ENCODE data around the gene INTS3. TPM values are rescaled to one million over a fixed set of nuclear protein-coding genes. Genes with fewer than 3 reads are reported as not detected.

The INTS3 gene
- total RNA-seq, 1 donor from 2014 or later: 34.3 TPM

DNA sequence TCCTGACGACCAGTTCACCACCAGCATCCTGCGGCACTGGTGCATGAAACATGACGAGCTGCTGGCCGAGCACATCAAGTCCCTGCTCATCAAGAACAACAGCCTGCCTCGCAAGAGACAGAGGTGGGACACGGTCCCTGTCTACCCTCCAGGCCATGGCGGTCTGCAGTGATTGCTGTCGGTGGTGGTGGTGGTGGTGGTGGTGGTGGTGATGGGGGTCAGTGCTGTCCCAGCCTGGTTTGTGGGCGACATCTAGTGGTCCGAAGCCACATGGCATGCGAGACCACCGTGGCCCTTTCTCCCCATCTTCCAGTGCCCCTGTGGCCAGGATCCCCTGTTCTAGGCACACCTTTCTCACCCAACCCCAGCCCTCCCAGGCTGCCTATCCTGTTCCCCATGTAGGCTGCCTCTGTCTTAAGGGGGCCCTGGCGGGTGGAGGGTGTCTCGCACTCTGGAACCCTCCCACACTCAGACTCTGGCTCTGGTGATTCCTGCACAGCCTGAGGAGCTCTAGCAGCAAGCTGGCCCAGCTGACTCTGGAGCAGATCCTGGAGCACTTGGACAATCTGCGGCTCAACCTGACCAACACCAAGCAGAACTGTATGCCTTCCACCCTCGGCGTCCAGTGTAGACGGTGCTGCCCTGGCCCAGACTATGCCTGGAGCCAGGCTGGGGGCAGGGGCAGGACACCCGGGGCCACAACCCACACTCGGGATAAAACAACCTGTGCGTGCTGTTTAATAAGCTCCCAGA lies 44.2 kb downstream of the INTS3 start:
- DNase-seq: no peak
- Histone ChIP-seq H3K4me3 (no peak overlapping the region), H3K27ac (replicated peaks) (peak overlapping the region; percentile 92), H3K9me3 (replicated peaks) (no peaks in the 10 kb centered on the region), H3K36me3 (peaks cover 57% of the 10 kb centered on the region), H3K4me1 (peaks cover 85% of the 10 kb centered on the region), H3K27me3 (ENCODE audit: low read depth) (no peaks in the 10 kb centered on the region)
- TF ChIP-seq, protein P1, sequence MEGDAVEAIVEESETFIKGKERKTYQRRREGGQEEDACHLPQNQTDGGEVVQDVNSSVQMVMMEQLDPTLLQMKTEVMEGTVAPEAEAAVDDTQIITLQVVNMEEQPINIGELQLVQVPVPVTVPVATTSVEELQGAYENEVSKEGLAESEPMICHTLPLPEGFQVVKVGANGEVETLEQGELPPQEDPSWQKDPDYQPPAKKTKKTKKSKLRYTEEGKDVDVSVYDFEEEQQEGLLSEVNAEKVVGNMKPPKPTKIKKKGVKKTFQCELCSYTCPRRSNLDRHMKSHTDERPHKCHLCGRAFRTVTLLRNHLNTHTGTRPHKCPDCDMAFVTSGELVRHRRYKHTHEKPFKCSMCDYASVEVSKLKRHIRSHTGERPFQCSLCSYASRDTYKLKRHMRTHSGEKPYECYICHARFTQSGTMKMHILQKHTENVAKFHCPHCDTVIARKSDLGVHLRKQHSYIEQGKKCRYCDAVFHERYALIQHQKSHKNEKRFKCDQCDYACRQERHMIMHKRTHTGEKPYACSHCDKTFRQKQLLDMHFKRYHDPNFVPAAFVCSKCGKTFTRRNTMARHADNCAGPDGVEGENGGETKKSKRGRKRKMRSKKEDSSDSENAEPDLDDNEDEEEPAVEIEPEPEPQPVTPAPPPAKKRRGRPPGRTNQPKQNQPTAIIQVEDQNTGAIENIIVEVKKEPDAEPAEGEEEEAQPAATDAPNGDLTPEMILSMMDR (IDR thresholded peaks at IDR 0.05; ENCODE audit: borderline replicate concordance): peak; percentile 69
- intact Hi-C loops (cut with micrococcal nuclease): no loop called here

DNA sequence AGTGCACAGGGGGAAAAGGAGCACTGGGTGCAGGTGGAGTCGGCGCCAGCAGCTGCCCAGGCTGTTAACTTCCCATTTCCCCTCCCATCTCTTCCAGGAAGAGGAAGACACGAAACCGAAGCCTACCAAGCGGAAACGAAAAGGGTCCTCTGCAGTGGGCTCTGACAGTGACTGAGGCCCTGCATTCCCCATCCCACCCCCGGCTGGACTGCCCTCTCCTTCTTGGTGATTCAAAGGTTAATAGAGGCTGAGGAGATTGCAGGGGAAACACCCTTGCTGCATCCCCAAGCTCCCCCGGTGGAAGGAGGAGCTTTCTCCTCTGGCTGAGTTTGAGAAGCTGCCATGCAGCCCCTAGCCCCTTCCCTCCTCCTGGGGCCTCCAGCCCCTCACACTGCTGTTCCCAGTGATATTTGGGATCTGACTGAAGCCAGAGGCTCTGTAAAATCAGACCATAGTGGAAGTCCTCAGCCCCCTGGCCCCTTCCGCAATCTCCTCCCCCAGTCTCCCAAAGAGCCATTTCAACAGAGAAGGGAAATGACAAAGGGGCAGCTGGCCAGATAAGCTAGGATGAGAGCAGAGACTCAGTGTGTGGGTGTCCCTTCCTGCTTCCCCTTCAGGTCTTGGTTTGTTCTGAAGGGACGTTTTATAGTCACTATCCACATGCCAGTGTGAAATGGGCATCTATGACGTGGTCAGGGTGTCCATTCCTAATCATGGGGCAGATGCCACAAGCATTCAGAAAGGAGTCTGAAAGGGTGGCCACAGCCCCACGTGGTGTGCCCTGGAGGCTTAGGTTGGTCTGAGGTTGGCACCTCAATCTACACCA lies 45.5 kb downstream of the INTS3 start:
- H3K4me1 ChIP-seq: peaks cover 97% of the 10 kb centered on the region
- peak overlapping the region; percentile 3 for H3K4me3 ChIP-seq
- H3K9me3 ChIP-seq (replicated peaks): no peaks in the 10 kb centered on the region
- DNase-seq: no peak
- TF ChIP-seq, protein P1 (IDR thresholded peaks at IDR 0.05; ENCODE audit: borderline replicate concordance): no peak
- H3K27me3 ChIP-seq (ENCODE audit: low read depth): no peaks in the 10 kb centered on the region
- intact Hi-C loops (cut with micrococcal nuclease): no loop called here
- peaks cover 45% of the 10 kb centered on the region for H3K36me3 ChIP-seq
- H3K27ac ChIP-seq (replicated peaks): peak overlapping the region; percentile 92

DNA sequence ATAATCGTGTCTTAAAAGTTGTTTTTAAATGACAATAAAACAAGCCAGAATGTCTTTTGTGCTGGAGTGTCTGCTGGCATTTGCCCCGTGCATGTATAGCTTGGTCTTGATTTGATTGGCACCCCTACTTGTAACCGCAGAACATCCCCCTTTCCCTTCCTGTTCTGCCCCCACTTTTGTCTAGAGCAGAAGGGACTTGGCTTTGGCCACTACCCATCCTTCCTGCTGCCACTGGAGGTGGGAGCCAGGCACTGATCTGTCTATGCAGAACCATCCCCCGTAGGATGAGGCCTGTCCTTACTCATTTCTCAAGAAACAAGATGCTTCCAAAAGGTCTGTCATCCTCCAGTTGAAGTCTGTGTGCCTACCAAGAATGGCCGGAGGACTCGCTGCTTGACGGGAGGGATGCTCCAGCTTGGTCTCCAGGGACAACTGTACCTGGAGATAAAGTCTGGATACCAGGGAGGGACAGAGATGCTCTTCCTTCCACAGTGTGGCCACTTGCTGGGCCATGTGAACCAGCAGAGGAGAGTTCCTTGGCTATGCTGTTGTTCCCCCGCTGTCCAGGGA lies 46.3 kb downstream of the INTS3 start:
- intact Hi-C loops (cut with micrococcal nuclease): no loop called here
- DNase-seq: no peak
- H3K4me1 ChIP-seq: peaks cover 90% of the 10 kb centered on the region
- H3K27me3 ChIP-seq (ENCODE audit: low read depth): no peaks in the 10 kb centered on the region
- H3K9me3 ChIP-seq (replicated peaks): no peaks in the 10 kb centered on the region
- H3K4me3 ChIP-seq: peak overlapping the region; percentile 92
- H3K27ac ChIP-seq (replicated peaks): peak overlapping the region; percentile 92
- H3K36me3 ChIP-seq: peaks cover 37% of the 10 kb centered on the region
- TF ChIP-seq, protein P1 (IDR thresholded peaks at IDR 0.05; ENCODE audit: borderline replicate concordance): no peak

- Histone ChIP-seq H3K27me3 (ENCODE audit: low read depth) (no peaks in the 10 kb centered on the region), H3K9me3 (replicated peaks) (no peaks in the 10 kb centered on the region), H3K27ac (replicated peaks) (peak within 1 kb of the TSS; percentile 92), H3K36me3 (peaks cover 30% of the 10 kb centered on the region), H3K4me1 (peaks cover 88% of the 10 kb centered on the region), H3K4me3 (peak within 1 kb of the TSS; percentile 92)
- DNase-seq: peak; percentile 86
- TF ChIP-seq, protein P1 (IDR thresholded peaks at IDR 0.05; ENCODE audit: borderline replicate concordance): no peak
- intact Hi-C loops (cut with micrococcal nuclease): no loop called here
Observed at GRCh38 chr1:153774780-153775457, 47.1 kb downstream of the INTS3 start, which contains the start of gene SLC27A3. Gene SLC27A3 (plus strand): TSS chr1:153775407. CDS start chr1:153775498, 91 bp downstream.
